HG03439 (cell line): ENCODE results near the gene LHPP.

Experiments
- ATAC-seq: cut with Tn5 transposase; IDR thresholded peaks from one replicate; pipeline ENCODE4 v1.9.1; 2021; ENCODE audit warnings: mild to moderate bottlenecking, moderate library complexity; ENCODE audit not compliant: unreplicated experiment

The LHPP gene

DNA sequence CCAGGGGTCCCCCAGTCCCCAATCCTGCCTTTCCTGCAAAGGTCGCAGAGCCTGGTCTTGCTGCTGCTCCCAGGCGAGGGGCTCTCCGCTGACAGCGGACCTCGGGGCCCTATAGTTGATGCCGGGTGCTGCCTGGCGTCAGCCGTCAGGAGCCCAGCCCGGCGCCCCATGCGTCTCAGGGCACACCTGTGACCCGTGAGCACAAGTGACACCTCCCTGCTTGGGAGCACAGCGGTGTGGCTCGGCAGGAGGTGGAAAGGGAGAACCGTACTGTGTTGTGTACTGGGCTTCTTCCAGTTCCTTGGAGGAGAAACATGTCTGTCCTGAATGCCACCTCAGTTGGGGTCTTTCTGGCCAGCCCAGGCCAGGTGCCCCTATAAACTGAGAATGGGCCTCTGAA lies 56.7 kb downstream of the LHPP start:
- no peak for ATAC-seq

DNA sequence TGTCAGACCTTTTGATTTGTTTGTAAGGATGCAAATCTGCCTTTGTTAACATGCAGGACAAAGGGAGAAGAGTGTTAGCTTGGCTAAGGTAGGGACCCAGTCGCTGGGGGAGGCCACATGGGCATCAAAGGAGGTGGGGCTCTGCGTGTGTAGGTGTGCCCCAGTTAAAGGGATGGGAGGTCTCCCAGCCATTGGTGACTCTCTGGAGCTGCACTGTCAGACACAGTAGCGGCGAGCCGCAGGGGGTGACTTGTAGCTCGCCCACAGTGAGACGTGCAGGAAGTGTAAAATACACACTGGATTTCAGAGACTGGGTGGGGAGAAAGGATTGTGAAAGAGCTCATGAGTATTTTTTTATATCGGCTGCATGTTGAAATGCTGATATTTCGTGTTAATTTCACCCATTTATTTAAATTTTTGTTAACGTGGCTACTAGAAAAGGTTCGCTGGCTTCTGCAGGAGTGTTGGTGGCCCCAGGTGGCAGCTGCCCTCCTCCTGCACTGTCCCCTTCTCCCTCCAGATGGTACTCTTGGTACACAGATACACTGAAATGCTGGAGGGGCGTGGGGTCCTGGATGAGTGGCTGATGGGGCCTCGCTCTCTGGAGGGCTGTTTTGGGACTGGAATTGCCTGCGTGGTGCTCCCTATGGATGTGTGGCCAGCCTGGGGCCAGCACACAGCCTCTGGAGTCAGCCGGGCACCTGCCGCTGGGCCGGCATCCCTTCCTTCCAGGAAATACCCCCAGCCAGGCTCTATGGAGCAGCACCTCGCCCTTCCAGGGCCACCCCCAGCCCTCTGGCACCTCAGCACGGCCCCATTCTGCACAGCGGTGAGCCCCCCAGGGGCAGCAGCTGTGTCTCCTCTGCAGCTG lies 59.2 kb downstream of the LHPP start:
- ATAC-seq: no peak

DNA sequence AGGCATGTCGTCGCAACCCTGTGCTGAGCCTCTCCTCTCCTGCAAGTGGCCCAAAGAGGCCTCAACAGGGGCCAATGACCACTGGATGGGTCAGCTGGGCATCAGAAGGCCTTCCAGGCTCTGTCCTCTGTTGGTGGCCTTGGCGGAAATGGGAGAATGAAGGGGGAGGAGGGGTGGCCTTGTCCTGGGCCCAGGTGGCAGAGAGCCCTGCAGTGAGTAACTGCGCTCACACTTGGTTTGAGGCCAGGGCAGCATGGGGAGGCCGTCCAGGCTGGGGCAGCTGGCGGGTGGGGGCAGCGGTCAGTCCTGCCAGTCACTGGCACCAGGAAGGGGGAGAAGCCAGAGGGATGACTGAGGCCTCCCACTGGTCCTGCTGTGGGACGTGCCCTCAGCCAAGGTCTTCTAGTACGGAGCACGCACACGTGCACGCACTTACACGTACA lies 59.8 kb downstream of the LHPP start:
- ATAC-seq: no peak

DNA sequence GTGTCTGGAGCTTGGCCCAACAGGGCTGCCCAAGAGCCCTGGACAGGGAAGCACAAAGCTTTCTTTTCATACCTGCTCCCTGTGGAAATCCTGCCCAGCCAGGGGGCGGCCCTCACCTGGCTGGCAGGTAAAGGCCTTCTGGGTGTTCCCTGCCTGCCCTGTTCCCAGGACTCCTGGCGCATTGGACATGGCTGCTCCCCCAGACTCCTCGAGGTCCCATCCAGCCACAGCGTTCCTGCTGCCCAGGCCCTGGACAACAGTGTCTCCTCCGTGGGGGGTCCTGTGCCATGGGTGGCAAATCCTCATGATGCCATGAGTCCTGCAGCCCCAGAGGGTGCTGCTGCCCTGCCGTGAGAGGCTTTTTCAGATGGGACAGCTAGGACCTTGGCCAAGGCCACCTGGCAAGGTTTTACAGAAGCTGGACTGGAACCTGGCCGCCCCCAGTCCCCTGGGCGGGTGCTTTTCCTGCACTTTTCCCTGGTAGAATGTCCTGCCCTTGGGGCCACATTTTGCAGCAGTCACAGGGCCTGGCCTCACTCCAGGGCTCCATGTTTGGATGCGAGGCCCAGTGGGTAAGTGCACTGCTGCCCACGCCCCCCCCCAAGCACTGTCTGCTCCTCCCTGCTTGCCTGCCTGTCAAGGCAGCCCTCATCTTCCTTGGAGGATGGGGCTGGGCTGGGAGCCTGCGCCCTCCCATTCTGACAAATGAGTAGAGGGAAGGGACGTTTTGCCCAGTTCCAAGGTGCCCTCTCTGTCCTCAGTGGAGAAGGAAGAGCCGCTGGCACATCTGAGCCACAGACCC lies 60.7 kb downstream of the LHPP start:
- no peak for ATAC-seq

DNA sequence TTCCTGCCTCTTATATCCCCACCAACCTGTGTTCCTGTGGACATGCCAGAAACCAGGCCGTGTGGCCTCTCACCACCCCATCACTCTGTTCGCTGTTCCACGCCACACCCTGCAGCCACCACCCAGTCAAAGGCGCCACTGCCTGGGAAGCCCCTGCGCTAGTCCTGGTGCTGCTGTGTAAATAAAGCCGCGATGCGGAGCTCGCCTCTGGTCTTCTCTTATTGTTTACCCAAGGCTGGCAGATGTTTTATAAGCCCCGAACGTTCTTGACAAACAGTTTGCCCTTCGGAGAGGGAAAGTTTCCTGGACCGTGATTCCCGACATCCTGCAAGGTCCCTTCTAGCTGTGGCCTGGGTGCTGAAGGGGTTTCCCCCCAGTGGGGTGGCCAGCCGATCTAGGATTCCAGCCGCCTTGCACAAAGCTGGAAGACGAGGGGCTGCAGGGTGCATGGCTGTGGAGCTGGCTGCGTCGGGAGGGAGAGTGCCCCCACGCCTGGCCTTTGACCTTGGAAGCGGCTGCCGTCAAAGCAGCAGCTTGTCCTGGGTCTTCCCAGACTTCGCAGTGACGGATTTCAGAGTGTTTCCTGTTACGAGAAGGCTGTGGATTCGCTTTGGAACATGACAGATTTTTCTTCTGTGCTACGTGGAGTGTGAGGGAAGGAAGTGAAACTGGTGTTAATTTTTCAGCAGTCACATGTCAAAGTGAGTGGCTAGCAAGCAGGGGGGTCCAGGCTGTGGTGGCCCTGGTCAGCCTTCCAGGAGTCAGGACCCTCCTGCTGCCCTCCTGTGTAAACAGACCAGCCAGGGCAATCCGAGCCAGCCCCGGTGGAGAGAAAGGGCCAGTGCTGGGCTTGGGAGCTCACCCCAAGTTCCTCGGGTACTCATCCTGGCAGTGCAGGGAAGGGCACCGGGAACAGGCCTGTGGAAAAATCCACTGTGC lies 61.6 kb downstream of the LHPP start:
- no peak for ATAC-seq

DNA sequence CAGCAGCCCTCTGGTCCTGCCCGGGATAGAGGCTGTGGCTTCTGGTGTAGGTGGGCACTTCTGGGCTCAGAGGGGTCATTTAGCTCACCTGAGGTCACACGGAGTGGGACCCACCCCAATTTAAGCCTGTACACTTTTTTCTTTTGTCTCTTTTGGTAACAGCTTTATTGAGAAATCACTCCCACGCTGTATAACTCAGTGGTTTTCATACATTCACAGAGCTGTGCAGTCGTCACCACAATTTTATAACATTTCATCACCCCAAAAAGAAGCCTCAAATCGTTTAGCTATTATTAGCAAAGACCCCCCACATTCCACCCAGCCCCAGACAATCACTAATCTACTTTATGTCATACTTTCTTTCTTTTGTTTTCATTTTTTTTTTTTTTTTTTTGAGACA lies 62.3 kb downstream of the LHPP start:
- no peak for ATAC-seq

DNA sequence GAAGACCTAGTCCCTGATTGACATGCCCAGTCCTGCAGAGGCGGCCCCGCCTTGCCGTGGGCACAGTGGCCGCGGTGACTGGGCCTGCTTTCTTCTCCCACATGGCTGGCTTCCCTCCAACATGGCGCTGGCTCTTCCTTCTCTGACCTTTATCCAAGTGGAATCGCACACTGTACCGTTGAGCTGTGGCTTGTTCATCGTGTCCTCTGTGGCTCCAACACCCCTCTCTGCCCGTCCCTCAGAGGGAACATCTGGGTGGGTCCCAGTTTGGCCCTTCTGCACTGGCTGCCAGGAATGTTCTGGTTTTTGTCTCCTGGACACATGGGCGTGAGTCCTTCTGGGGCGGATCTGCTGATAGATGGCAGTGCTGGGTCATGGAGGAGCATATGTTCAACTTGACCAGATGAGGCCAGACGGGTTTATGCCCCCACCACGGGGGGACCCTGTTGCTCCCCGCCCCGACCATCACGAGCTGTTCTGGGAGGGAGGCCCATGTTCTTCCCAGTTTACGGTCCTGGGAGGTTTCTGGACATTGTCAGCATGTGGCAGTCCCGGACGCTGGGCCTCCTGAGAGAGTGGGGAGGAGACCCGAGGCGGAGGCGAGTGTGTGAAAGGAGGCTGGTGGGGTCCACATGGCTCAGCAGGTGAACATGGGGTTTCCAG lies 63.5 kb downstream of the LHPP start:
- ATAC-seq: no peak

DNA sequence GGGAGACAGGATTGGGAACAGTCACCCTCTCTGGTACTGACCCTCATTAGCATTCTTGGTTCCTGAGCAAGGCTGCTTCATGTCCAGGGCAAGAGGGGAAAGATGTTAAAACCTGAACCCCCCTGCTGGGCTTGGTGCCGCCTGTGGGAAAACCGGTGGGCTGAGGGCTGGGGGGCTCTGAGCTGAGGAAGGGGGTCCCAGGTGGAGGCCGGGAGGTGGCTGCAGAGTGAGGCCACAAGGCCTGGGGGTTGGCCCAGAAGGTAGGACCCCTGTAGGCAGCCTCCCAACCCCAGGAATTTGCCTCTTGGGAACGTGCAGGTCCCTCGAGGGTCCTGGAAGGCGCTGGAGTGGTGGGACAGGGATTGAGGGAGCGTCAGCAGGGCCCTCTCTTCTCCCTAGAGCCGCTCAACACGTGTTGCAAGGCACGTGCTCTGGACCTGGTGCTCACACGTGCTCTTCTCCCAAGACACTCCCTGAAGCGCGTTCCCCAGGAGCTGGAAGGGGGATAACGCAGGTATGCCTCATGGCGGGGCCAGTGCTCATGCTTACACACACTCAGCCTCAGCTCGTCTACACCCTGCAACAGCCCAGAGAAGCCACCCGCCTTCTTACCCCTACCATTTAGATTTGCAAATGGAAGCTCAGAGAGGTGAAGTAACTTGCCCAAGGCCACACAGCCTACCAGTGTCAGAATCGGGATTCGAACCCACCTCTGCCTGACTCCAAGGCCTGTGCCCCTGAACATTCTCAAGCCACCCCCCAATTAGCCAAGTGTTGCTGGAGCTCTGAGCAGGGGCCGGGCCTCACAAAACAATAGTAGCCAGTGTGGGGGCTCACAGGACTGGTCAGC lies 64.4 kb downstream of the LHPP start:
- no peak for ATAC-seq

DNA sequence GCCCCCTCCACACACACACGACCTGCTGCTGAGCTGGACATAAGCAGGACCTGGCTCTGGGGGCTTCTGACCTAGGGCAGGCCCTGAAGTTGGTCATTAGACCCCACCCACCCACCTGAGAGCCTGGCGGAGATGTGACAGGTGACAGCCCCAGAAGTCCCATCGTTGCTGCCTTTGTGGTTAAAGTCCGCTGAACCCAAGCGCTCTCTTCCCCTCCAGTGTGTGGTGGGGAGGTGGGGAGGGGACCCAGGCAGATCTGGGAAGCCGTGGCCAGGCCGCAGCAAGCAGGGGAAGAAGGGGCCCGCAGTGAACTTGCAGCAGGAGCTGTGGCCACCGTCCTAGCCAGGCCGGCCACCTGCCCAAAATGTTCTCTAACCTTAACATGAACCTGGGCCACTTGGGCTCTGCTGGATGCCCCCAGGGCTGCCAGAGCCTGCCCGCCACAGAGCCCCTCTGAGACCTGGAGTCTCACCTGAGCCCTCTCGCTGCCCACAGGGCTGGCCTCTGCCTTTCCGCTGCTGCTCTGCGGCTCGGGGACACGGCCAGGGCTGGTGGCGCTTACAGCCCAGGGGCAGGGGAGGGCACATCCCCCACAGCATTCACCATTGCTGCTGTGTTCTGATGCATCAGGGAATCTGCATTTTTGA lies 65.1 kb downstream of the LHPP start:
- ATAC-seq: no peak

DNA sequence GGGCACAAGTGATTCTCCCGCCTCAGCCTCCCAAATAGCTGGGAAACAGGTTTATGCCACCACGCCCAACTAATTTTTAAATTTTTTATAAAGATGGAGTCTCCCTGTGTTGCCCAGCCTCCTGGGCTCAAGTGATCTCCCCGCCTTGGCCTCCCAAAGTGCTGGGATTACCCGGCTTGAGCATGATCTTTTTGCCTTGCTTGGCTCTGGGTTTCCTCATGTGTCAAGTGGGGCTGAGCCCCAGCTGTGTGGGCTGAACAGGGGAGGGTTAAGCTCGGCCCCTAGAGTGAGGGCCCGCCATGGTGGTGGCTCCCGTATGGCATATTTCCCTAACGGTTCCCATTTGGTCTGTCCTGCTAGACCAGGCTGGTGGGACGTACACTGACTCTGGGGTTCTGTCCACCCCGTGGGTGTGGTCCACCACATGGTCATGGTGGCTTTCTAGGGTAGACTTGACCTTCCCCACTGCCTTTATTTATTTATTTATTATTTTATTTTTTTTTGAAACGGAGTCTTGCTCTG lies 66.3 kb downstream of the LHPP start:
- no peak for ATAC-seq

DNA sequence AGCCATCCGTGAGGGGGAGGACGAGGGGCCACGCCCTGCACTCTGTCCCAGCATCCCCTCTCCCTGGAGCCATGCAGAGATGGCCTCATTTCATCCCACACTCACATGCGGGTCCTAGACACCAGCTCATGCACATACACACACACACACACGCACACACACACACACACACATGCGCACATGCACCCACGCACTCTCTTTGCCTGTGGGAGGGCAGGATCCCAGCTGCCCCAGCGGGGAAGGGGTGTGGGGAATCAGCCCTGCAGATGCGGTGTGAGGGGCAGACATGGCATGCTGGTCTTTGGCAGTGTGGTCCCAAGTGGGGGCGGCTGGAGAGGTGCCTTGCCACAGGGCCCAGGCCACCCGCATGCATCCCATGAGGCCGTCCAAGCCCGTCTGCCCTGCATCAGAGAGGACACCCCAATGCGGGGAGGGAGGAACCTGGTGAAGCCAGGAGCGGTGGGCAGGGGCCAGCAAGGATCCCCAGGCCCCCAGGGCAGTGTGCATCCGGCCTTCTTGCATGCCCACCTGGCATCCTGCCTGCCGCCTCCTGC lies 68.1 kb downstream of the LHPP start:
- ATAC-seq: no peak

DNA sequence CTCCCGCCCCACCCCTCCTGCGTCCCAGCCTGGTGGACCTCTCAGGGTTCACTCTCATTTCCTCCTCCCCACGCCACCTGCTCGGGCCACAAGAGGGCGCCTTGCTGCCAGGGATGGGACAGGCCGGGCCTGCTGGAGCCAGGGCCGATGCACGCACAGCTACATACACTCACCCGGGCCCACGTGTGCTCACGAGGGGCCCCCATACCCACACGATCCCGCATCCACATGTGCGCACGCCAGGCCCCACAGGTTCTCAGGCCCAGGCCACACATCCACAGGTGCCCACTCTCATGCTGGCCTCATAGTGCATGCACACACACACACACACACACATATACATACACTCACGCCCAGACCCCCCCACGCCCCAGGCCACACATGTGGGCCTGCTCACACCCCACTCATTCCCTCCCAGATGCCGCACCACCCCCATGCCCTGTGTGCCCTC lies 68.6 kb downstream of the LHPP start:
- ATAC-seq: peak; percentile 76

DNA sequence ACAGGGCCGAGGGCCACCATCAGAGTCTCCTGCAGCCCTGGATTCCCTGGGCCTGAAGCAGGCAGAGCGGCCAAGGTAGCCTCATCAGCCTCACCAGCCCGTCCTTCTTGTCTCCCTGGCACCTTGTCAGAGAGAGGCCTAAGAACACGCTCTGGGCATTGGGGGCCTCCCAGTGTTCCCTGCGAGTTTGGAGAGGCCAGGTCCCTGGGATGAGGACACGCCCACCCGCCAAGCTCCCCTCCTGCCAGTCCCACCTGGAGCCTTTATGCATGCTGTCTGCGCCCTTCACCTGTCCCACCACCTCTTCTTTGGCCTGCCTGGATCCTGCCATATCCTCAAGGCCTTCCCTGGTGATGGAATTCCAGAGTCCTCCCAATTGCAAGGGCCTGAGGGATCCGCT lies 69.2 kb downstream of the LHPP start:
- no peak for ATAC-seq

DNA sequence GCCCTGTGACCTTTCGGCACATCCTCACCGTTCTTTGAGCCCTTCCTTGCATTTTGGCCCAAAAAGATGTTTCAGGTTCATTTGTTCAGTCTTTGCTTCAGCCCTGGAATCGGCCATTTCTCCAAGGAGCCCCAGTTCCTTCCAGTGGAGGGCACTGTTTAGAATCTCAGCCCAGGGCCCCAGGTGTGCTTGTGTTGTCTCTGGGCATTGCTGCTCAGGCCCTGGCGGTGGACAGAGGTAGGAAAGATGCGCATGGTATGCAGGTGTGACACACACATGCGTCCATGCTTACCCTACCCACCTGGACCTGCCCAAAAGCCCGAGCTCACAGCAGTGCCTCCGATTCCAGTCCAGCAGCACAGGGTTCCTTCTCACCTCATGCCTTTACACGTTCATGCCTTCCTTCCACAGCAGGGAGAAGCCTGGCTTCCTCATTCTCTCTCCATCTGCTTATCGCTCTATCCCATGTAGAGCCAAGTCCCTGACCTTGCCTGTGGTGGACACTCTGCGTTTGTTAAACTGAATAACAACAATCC lies 70.6 kb downstream of the LHPP start:
- no peak for ATAC-seq

DNA sequence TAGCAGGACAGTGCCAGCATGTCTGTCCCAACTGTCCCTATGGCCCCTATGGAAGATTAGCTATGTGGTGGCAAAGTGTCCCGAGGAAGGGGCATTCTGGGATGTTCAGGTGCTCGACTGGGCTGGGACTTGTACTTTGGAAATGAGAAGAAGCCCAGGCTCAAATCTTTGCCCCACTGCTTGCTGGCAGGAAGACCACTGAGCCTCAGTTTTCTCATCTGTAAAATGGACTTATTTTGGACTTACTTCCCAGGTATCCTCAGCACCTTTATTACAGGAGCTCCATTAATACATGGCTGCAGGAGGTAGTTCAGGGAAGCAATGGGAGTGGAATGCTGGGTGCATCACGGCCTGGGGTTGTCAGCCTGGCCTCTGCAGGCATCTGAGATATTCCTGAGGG lies 71.2 kb downstream of the LHPP start:
- no peak for ATAC-seq

DNA sequence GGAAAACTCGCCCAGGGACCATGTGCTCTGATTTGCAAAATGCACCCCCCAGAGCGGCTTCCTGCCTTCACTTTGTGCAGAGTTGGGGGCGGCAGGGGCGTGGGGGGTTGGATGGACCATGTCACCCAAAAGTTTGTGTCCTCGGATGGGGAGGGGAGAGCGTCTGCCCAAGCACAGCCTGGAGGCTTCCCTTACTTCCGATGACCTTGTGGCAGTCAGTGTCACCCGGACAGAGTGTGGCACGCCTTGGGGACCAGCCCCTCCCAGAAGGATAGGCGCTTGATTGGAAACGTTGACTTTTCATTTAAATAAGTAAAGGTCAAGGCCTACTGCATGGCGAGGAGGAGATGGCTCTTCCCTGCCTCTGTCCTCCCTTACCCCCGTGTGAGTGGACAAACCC lies 71.6 kb downstream of the LHPP start:
- no peak for ATAC-seq

DNA sequence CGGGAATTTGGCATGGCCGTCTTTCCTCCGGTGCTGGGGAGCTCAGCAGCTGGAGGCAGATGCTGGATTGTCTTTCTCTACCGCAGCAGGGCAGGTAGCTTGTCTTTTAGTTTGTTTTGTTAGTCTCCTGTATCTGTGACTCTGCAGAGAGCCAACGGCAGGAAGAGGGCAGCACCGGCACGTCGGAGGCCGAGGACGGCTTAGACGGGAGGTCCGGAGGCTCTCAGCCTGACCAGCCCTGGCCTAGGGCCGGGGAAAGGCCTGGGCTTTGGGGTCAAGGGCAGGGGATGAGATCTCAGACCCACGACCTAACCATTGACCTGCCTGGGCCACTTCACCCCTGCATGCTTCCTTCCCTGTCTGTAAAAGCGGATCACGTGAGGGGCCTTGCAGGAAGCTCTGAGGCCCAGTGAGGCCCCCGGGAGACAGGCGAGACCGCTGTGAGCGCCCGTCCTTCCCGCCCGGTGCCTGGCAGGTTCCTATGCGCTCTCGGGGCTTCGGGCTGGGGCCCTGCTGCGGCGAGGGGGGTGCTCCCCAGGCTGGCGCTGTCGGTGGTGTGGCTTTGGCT lies 72.7 kb downstream of the LHPP start:
- no peak for ATAC-seq
